ENCODE measurements around the gene ANP32E. TPM values are rescaled to one million over a fixed set of nuclear protein-coding genes. Genes with fewer than 3 reads are reported as not detected.
"Not testable (repeated sequence)": the region's sequence is repeated elsewhere in the genome, so short reads cannot be mapped to it uniquely, and the experiment has no call there.

ANP32E gene
- polyA plus RNA-seq, 1 donor (not counting 4 experiments of a cell fraction or from before 2014, with no cell fraction given), result 18.9 TPM

GRCh38 chr1:150210706-150211105 is 25.2 kb downstream of the ANP32E start:
- no peak overlapping the region for H2AFZ ChIP-seq (ENCODE audit: control insufficient read depth, low read length)
- TF ChIP-seq EZH2 (IDR thresholded peaks at IDR 0.05; ENCODE audit: low read length), result no peak
- no peak for TF ChIP-seq CTCF (optimal IDR thresholded peaks at IDR 0.05 in 1 of 3, IDR thresholded peaks at IDR 0.05 in 1 of 3, conservative IDR thresholded peaks at IDR 0.05 in 1 of 3; ENCODE audit: extremely low read depth in 1 of 3, insufficient read depth in 2 of 3, low read length in 3 of 3)
- peaks cover 7% of the 10 kb centered on the region for H3K4me1 ChIP-seq (ENCODE audit: control insufficient read depth, extremely low read depth, insufficient read depth, low read length)
- no peaks in the 10 kb centered on the region for H3K79me2 ChIP-seq (ENCODE audit: control insufficient read depth, insufficient read depth, low read length)
- H3K9me1 ChIP-seq (ENCODE audit: control insufficient read depth, extremely low read depth, insufficient read depth, low read length), result no peaks in the 10 kb centered on the region
- H3K4me2 ChIP-seq (ENCODE audit: control insufficient read depth, extremely low read depth, insufficient read depth, low read depth, low read length), result no peak overlapping the region
- dilution Hi-C loops (cut with MboI; ENCODE audit: extremely low pct_ligation_motif_present, low sequenced_read_pairs), result no loop called here
- H3K27ac ChIP-seq (ENCODE audit: control insufficient read depth, insufficient read depth, low read length), result no peak overlapping the region
- H4K20me1 ChIP-seq (ENCODE audit: control insufficient read depth, extremely low read depth, insufficient read depth, low read length), result no peaks in the 10 kb centered on the region
- H3K36me3 ChIP-seq (ENCODE audit: control insufficient read depth in 2 of 2, extremely low read depth in 1 of 2, insufficient read depth in 2 of 2, low read length in 2 of 2), result no peaks in the 10 kb centered on the region
- H3K9ac ChIP-seq (ENCODE audit: control insufficient read depth, extremely low read depth, insufficient read depth, low read length), result no peak overlapping the region
- H3K4me3 ChIP-seq (ENCODE audit: control insufficient read depth in 2 of 3, extremely low read depth in 1 of 3, insufficient read depth in 2 of 3, low read depth in 1 of 3, low read length in 3 of 3), result no peak overlapping the region
- FAIRE-seq, result no peak
- H3K9me3 ChIP-seq (ENCODE audit: control insufficient read depth, low read depth, low read length), result no peaks in the 10 kb centered on the region
- no peaks in the 10 kb centered on the region for H3K27me3 ChIP-seq (ENCODE audit: control insufficient read depth, extremely low read depth, insufficient read depth, low read length)
- no peak for DNase-seq (ENCODE audit: low read depth, low spot score)

- no peak for FAIRE-seq
- Histone ChIP-seq H3K4me3 (ENCODE audit: control insufficient read depth in 2 of 3, extremely low read depth in 1 of 3, insufficient read depth in 2 of 3, low read depth in 1 of 3, low read length in 3 of 3) (no peak overlapping the region), H3K4me1 (ENCODE audit: control insufficient read depth, extremely low read depth, insufficient read depth, low read length) (peaks cover 7% of the 10 kb centered on the region), H2AFZ (ENCODE audit: control insufficient read depth, low read length) (no peak overlapping the region), H3K27me3 (ENCODE audit: control insufficient read depth, extremely low read depth, insufficient read depth, low read length) (no peaks in the 10 kb centered on the region), H3K79me2 (ENCODE audit: control insufficient read depth, insufficient read depth, low read length) (no peaks in the 10 kb centered on the region), H3K27ac (ENCODE audit: control insufficient read depth, insufficient read depth, low read length) (no peak overlapping the region), H3K9me3 (ENCODE audit: control insufficient read depth, low read depth, low read length) (no peaks in the 10 kb centered on the region), H3K9ac (ENCODE audit: control insufficient read depth, extremely low read depth, insufficient read depth, low read length) (no peak overlapping the region), H3K9me1 (ENCODE audit: control insufficient read depth, extremely low read depth, insufficient read depth, low read length) (no peaks in the 10 kb centered on the region), H3K4me2 (ENCODE audit: control insufficient read depth, extremely low read depth, insufficient read depth, low read depth, low read length) (no peak overlapping the region), H3K36me3 (ENCODE audit: control insufficient read depth in 2 of 2, extremely low read depth in 1 of 2, insufficient read depth in 2 of 2, low read length in 2 of 2) (no peaks in the 10 kb centered on the region), H4K20me1 (ENCODE audit: control insufficient read depth, extremely low read depth, insufficient read depth, low read length) (no peaks in the 10 kb centered on the region)
- DNase-seq (ENCODE audit: low read depth, low spot score), result no peak
- TF ChIP-seq EZH2 (IDR thresholded peaks at IDR 0.05; ENCODE audit: low read length), result no peak
- TF ChIP-seq CTCF (optimal IDR thresholded peaks at IDR 0.05 in 1 of 3, IDR thresholded peaks at IDR 0.05 in 1 of 3, conservative IDR thresholded peaks at IDR 0.05 in 1 of 3; ENCODE audit: extremely low read depth in 1 of 3, insufficient read depth in 2 of 3, low read length in 3 of 3), result no peak
- dilution Hi-C loops (cut with MboI; ENCODE audit: extremely low pct_ligation_motif_present, low sequenced_read_pairs), result no loop called here
These were observed 25.8 kb downstream of the ANP32E start for GRCh38 chr1:150210091-150210490.

DNA sequence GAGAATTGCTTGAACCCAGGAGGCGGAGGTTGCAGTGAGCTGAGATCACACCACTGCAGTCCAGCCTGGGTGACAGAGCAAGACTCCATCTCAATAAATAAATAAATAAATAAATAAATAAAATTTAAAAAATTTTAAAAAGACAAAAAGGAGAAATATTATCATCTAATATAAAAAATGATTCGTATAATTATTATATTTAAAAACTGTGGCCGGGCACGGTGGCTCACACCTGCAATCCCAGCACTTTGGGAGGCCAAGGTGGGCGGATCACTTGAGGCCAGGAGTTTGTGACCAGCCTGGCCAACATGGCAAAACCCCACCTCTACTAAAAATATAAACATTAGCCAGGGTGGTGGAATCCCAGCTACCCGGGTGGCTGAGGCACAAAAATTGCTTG is 27.5 kb downstream of the ANP32E start:
- H3K79me2 ChIP-seq (ENCODE audit: control insufficient read depth, insufficient read depth, low read length); H2AFZ ChIP-seq (ENCODE audit: control insufficient read depth, low read length); H3K4me2 ChIP-seq (ENCODE audit: control insufficient read depth, extremely low read depth, insufficient read depth, low read depth, low read length); H4K20me1 ChIP-seq (ENCODE audit: control insufficient read depth, extremely low read depth, insufficient read depth, low read length); DNase-seq (ENCODE audit: low read depth, low spot score); H3K4me3 ChIP-seq (ENCODE audit: control insufficient read depth in 2 of 3, extremely low read depth in 1 of 3, insufficient read depth in 2 of 3, low read depth in 1 of 3, low read length in 3 of 3); H3K9ac ChIP-seq (ENCODE audit: control insufficient read depth, extremely low read depth, insufficient read depth, low read length); H3K4me1 ChIP-seq (ENCODE audit: control insufficient read depth, extremely low read depth, insufficient read depth, low read length); dilution Hi-C loops (cut with MboI; ENCODE audit: extremely low pct_ligation_motif_present, low sequenced_read_pairs); FAIRE-seq; H3K27me3 ChIP-seq (ENCODE audit: control insufficient read depth, extremely low read depth, insufficient read depth, low read length); H3K36me3 ChIP-seq (ENCODE audit: control insufficient read depth in 2 of 2, extremely low read depth in 1 of 2, insufficient read depth in 2 of 2, low read length in 2 of 2); H3K9me1 ChIP-seq (ENCODE audit: control insufficient read depth, extremely low read depth, insufficient read depth, low read length); H3K9me3 ChIP-seq (ENCODE audit: control insufficient read depth, low read depth, low read length); H3K27ac ChIP-seq (ENCODE audit: control insufficient read depth, insufficient read depth, low read length): not testable (repeated sequence)

Data from keratinocyte (primary cell).